Transverse colon (tissue), 4 donors: ENCODE data around the gene LRRC14B. TPM values are rescaled to one million over a fixed set of nuclear protein-coding genes. Genes with fewer than 3 reads are reported as not detected.

Experiments used
- DNase-seq: peaks from one replicate; pipeline ENCODE4 v3.0.0-alpha.2; 2019
- H3K27ac ChIP-seq, 4 donors: fragments of 200-600 bp; sonication (generic); 2 replicates each; pipeline ENCODE4 v1.5.1; 2016 to 2018; ENCODE audit warnings: inconsistent platforms in 4 of 4
- H3K27me3 ChIP-seq: fragments of 200-600 bp; sonication (generic); 2 replicates; pipeline ENCODE4 v1.5.1; 2017; ENCODE audit warnings: inconsistent platforms
- H3K36me3 ChIP-seq, 4 donors: fragments of 200-600 bp; sonication (generic); 2 replicates each; pipeline ENCODE4 v1.5.1; 2017 to 2019; ENCODE audit warnings: inconsistent platforms in 4 of 4
- H3K4me1 ChIP-seq, 4 donors: fragments of 200-600 bp; sonication (generic); 2 replicates each; pipeline ENCODE4 v1.5.1; 2017 to 2020; ENCODE audit warnings: inconsistent platforms in 4 of 4
- H3K4me3 ChIP-seq, 4 donors: fragments of 200-600 bp; sonication (generic); 1 replicate in 1 of 4; 2 replicates in 3 of 4; pipeline versions ENCODE4 v1.5.1 to v1.6.1; 2017 to 2019; ENCODE audit warnings: inconsistent platforms in 4 of 4
- H3K9me3 ChIP-seq, 2 donors: fragments of 200-600 bp; sonication (generic); 2 replicates each; pipeline ENCODE4 v1.5.1; 2017 to 2019; ENCODE audit warnings: inconsistent platforms in 2 of 2
- CTCF ChIP-seq, 5 experiments: fragments of 200-600 bp in 3 of 5; fragments of 450-650 bp in 2 of 5; sonication (generic) in 3 of 5; IDR thresholded peaks; 1 replicate in 2 of 5; 2 replicates in 3 of 5; pipeline ENCODE4 v1.5.1; 2016 to 2017; ENCODE audit warnings: antibody characterized with exemption in 5 of 5, inconsistent platforms in 3 of 5, mild to moderate bottlenecking in 2 of 5, moderate library complexity in 1 of 5
- EP300 ChIP-seq: sonication (generic); formaldehyde crosslinking; IDR thresholded peaks from one replicate; pipeline ENCODE4 v1.6.1; 2017; ENCODE audit warnings: antibody characterized with exemption, low read depth
- POLR2A ChIP-seq: fragments of 450-650 bp; IDR thresholded peaks from one replicate; pipeline ENCODE4 v1.6.1; 2016; ENCODE audit warnings: antibody characterized with exemption, mild to moderate bottlenecking, moderate library complexity
- POLR2AphosphoS5 ChIP-seq, 3 donors: sonication (generic); formaldehyde crosslinking; IDR thresholded peaks; one replicate each; pipeline ENCODE4 v1.6.1; 2016; ENCODE audit warnings: antibody characterized with exemption in 3 of 3
- WGBS, 2 donors: methylation state at CpG; one replicate each; pipeline ENCODE4 v1.1.5; 2018; ENCODE audit warnings: low coverage in 1 of 2; 5-methylcytosine and 5-hydroxymethylcytosine counted together
- in situ Hi-C, 4 donors: fragments of 200-750 bp; cut with MboI; loops; one replicate each; pipeline versions ENCODE4 v1.15.0 to v1.15.1; 2017; ENCODE audit warnings: low sequenced_read_pairs in 3 of 4, low pct_ligation_motif_present in 1 of 4, low pct_unique_long_range_greater_than_20kb in 1 of 4
- intact Hi-C: fragments of 100-400 bp; cut with DNase I; formaldehyde crosslinking; loops from one replicate; pipeline ENCODE4 v1.15.1; 2023; ENCODE audit warnings: low total_unique reads
- total RNA-seq, 4 donors: library from RNA; depleted of rRNA; stranded (reverse); fragments of >200 nt; gene quantifications; one replicate each; pipeline ENCODE4 v1.1.0, GENCODE V29; 2016

Gene LRRC14B
- total RNA-seq, 4 donors from 2014 or later = not detected

GRCh38 chr5:167511-167910 lies 23.8 kb upstream of the LRRC14B start:
- H3K36me3 ChIP-seq = no peaks in the 10 kb centered on the region
- intact Hi-C loops (no loop called here), in situ Hi-C loops (no loop called here)
- TF ChIP-seq EP300 = no peak
- no peak for TF ChIP-seq POLR2AphosphoS5 (IDR thresholded peaks at IDR 0.05)
- no peak for TF ChIP-seq POLR2A
- TF ChIP-seq CTCF (IDR thresholded peaks at IDR 0.05) = no peak
- no peak for DNase-seq
- WGBS, 2 donors = 77 to 91% methylated on average over 3 to 7 of the region's 7 CpGs
- H3K4me1 ChIP-seq = no peaks in the 10 kb centered on the region
- H3K27ac ChIP-seq = no peak overlapping the region
- no peaks in the 10 kb centered on the region for H3K9me3 ChIP-seq
- no peaks in the 10 kb centered on the region for H3K27me3 ChIP-seq
- H3K4me3 ChIP-seq = no peak overlapping the region

GRCh38 chr5:167982-168660 lies 23.2 kb upstream of the LRRC14B start:
- in situ Hi-C loops = no loop called here
- no peak for TF ChIP-seq EP300
- TF ChIP-seq POLR2A = no peak
- TF ChIP-seq POLR2AphosphoS5 (IDR thresholded peaks at IDR 0.05) = no peak
- TF ChIP-seq CTCF (IDR thresholded peaks at IDR 0.05) = no peak
- no peaks in the 10 kb centered on the region for H3K4me1 ChIP-seq
- H3K4me3 ChIP-seq = no peak overlapping the region
- intact Hi-C loops = no loop called here
- no peak overlapping the region for H3K27ac ChIP-seq
- WGBS, 2 donors = 67 to 68% methylated on average over 1 to 18 of the region's 18 CpGs
- H3K9me3 ChIP-seq = no peaks in the 10 kb centered on the region
- H3K36me3 ChIP-seq = no peaks in the 10 kb centered on the region
- H3K27me3 ChIP-seq = no peaks in the 10 kb centered on the region
- no peak for DNase-seq

- in situ Hi-C loops = no loop called here
- Histone ChIP-seq H3K4me1 (no peaks in the 10 kb centered on the region), H3K27ac (no peak overlapping the region)
Observed at GRCh38 chr5:169071-169727, 22.1 kb upstream of the LRRC14B start.

GRCh38 chr5:169728-170094 lies 21.6 kb upstream of the LRRC14B start:
- no peak for TF ChIP-seq EP300
- no peak for TF ChIP-seq POLR2AphosphoS5 (IDR thresholded peaks at IDR 0.05)
- no peak for TF ChIP-seq CTCF (IDR thresholded peaks at IDR 0.05)
- no peak for TF ChIP-seq POLR2A

More at GRCh38 chr5:169071-169727, 22.1 kb upstream of the LRRC14B start:
- H3K36me3 ChIP-seq = no peaks in the 10 kb centered on the region
- TF ChIP-seq EP300 (no peak), POLR2AphosphoS5 (IDR thresholded peaks at IDR 0.05) (no peak), CTCF (IDR thresholded peaks at IDR 0.05) (no peak), POLR2A (no peak)
- H3K27me3 ChIP-seq = no peaks in the 10 kb centered on the region
- 43 to 82% methylated on average over 3 to 29 of the region's 32 CpGs for WGBS, 2 donors
- intact Hi-C loops = no loop called here
- no peaks in the 10 kb centered on the region for H3K9me3 ChIP-seq
- DNase-seq = no peak
- no peak overlapping the region for H3K4me3 ChIP-seq

More at GRCh38 chr5:169728-170094, 21.6 kb upstream of the LRRC14B start:
- Histone ChIP-seq H3K27me3 (no peaks in the 10 kb centered on the region), H3K27ac (no peak overlapping the region), H3K4me3 (no peak overlapping the region), H3K4me1 (no peaks in the 10 kb centered on the region), H3K36me3 (no peaks in the 10 kb centered on the region), H3K9me3 (no peaks in the 10 kb centered on the region)
- 91% methylated on average over 12 of the region's 12 CpGs; no CpG with 5 or more reads in 1 of the 2 donors for WGBS, 2 donors
- in situ Hi-C loops = no loop called here
- no peak for DNase-seq
- intact Hi-C loops = no loop called here
